K562 (cell line): ENCODE measurements around the gene BTBD17. TPM values are rescaled to one million over a fixed set of nuclear protein-coding genes. Genes with fewer than 3 reads are reported as not detected.

Experiments used
- ATF1 ChIP-seq, 2 experiments: fragments of 450-650 bp in 1 of 2; IDR thresholded peaks; 2 replicates each; pipeline ENCODE4 v1.6.1; 2016; ENCODE audit warnings: missing compliant biosample characterization in 1 of 2, missing genetic modification characterization in 1 of 2
- CBX5 ChIP-seq: IDR thresholded peaks from 2 replicates; pipeline ENCODE4 v1.6.1; 2014; ENCODE audit warnings: low read depth, borderline replicate concordance
- ETV1 ChIP-seq: fragments of 450-650 bp; conservative IDR thresholded peaks from 2 replicates; pipeline ENCODE4 v1.6.1; 2016; ENCODE audit warnings: missing genetic modification characterization, control low read depth, low read depth, missing compliant biosample characterization
- JUNB ChIP-seq: fragments of 450-650 bp; formaldehyde crosslinking; conservative IDR thresholded peaks from 2 replicates; pipeline ENCODE4 v1.4.0; 2020; ENCODE audit warnings: mild to moderate bottlenecking
- JUND ChIP-seq, 2 experiments: IDR thresholded peaks; 2 replicates in 1 of 2; 3 replicates in 1 of 2; pipeline ENCODE4 v1.6.1; 2011; ENCODE audit warnings: borderline replicate concordance in 2 of 2, low read depth in 2 of 2, low read length in 2 of 2, improper control_type of control experiment in 1 of 2, missing biosample characterization in 1 of 2, missing genetic modification characterization in 1 of 2, missing genetic modification reagents in 1 of 2
- MCM7 ChIP-seq, 2 experiments: fragments of 450-650 bp; IDR thresholded peaks; 2 replicates each; pipeline ENCODE4 v1.6.1; 2016 to 2018
- MTA2 ChIP-seq: fragments of 450-650 bp; IDR thresholded peaks from 2 replicates; pipeline ENCODE4 v1.6.1; 2016; ENCODE audit warnings: low read depth
- NFIX ChIP-seq: fragments of 250-450 bp; sonication (Bioruptor Pico); IDR thresholded peaks from 2 replicates; pipeline ENCODE4 v1.4.0; 2020; ENCODE audit warnings: low read depth, mild to moderate bottlenecking, moderate library complexity
- PHF20 ChIP-seq: fragments of 450-650 bp; IDR thresholded peaks from 2 replicates; pipeline ENCODE4 v1.6.1; 2018; ENCODE audit not compliant: partially characterized antibody
- U2AF1 ChIP-seq: fragments of 200-400 bp; formaldehyde crosslinking; optimal IDR thresholded peaks from 2 replicates; pipeline ENCODE3; 2017; ENCODE audit warnings: mild to moderate bottlenecking, low read depth, low read length, moderate library complexity
- polyA plus RNA-seq, 8 experiments: library from polyadenylated mRNA; depleted of rRNA in 4 of 8; stranded (reverse) in 5 of 8; unstranded in 3 of 8; fragments of >200 nt; fragmentation: Nextera tagmentation in 2 of 8; fragmentation: Illumina TruSeq in 1 of 8; extraction: Ambion mirVana in 2 of 8; extraction: Trizol in 1 of 8; gene quantifications; 2 replicates each; pipeline versions ENCODE4 v1.2.1 to v1.2.3, GENCODE V29; 2011 to 2014; ENCODE audit warnings: inconsistent platforms in 1 of 8, missing spikeins in 1 of 8
- total RNA-seq, 7 experiments: library from RNA; depleted of rRNA in 6 of 7; stranded (reverse); fragments of >200 nt in 6 of 7; fragmentation: Illumina TruSeq in 2 of 7; extraction: Trizol in 2 of 7; gene quantifications; 2 replicates each; pipeline versions ENCODE4 v1.2.1 to v1.2.3, GENCODE V29; 2011 to 2021; ENCODE audit warnings: low replicate concordance in 1 of 7
- TF ChIP-seq, protein P1 (sequence below): IDR thresholded peaks from 2 replicates; pipeline ENCODE4 v1.6.1; 2011; ENCODE audit not compliant: insufficient read length; ENCODE audit errors: extremely low read depth
- TF ChIP-seq, protein P2 (sequence below): sonication (generic); formaldehyde crosslinking; IDR thresholded peaks from 2 replicates; pipeline ENCODE4 v1.8.1; 2023; ENCODE audit warnings: missing genetic modification reagents, mild to moderate bottlenecking, borderline replicate concordance
- TF ChIP-seq, protein P3 (sequence below), 2 experiments: IDR thresholded peaks; 2 replicates each; pipeline ENCODE4 v1.6.1; 2011; ENCODE audit warnings: borderline replicate concordance in 1 of 2, control low read depth in 1 of 2, low read depth in 1 of 2, low read length in 1 of 2, mild to moderate bottlenecking in 1 of 2, mixed read lengths in 1 of 2, moderate library complexity in 1 of 2; ENCODE audit not compliant: insufficient read depth in 1 of 2, insufficient read length in 1 of 2, poor library complexity in 1 of 2, severe bottlenecking in 1 of 2; ENCODE audit errors: extremely low read depth in 1 of 2
- TF ChIP-seq, protein P4 (sequence below): sonication (generic); formaldehyde crosslinking; IDR thresholded peaks from 2 replicates; pipeline ENCODE4 v1.8.1; 2022; ENCODE audit warnings: missing genetic modification reagents

Gene BTBD17
- total and polyA plus RNA-seq, 9 of the 15 experiments (the other 6 are each of a cell fraction or from before 2014, with no cell fraction given): not detected

DNA sequence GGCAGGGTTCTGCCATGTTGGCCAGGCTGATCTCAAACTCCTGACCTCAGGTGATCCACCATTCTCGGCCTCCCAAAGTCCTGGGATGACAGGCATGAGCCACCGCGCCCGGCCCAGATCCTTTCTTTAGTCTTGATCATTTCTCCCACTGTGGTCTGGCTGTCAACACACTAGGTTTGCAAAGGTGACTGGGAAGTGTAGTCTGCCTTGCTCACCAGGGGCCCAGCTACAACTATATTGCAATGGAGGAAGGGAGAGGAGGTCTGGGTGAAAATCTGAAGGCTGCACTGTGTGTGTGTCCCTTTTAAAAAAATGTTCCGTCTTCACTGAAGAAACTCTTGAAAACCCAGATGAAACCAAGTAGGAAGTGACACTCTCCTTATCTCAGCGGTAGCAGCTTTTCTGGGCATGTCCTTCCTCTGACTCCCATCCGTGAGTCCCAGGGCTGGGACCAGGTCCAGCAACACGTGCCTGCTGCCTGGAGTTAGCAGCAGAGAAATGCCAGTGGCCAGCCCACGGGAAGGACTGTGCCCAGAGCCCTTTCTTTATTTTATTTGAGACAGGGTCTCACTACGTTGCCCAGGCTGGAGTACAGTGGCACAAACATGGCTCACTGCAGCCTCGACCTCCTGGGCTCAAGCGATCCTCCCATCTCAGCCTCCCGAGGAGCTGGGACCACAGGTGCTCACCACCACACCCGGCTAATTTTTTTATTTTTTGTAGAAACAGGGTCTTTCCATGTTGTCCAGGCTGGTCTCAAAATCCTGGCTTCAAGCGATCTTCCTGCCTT, 53.5 kb downstream of the BTBD17 start (continued):
- no peak for TF ChIP-seq MTA2
- TF ChIP-seq ETV1: peak; percentile 82
- TF ChIP-seq U2AF1: no peak
- no peak for TF ChIP-seq ATF1 (CRISPR knock-in tag; IDR thresholded peaks at IDR 0.05)
- TF ChIP-seq ATF1 (tag; IDR thresholded peaks at IDR 0.05): 0 out of 2 replicates have a peak, but pooled peaks have one; percentile 11
- TF ChIP-seq, protein P1, sequence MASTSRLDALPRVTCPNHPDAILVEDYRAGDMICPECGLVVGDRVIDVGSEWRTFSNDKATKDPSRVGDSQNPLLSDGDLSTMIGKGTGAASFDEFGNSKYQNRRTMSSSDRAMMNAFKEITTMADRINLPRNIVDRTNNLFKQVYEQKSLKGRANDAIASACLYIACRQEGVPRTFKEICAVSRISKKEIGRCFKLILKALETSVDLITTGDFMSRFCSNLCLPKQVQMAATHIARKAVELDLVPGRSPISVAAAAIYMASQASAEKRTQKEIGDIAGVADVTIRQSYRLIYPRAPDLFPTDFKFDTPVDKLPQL: no peak
- TF ChIP-seq MCM7 (IDR thresholded peaks at IDR 0.05): no peak
- TF ChIP-seq CBX5: no peak
- no peak for TF ChIP-seq PHF20
- TF ChIP-seq NFIX: no peak
- TF ChIP-seq JUNB (CRISPR knock-in tag): no peak
- TF ChIP-seq, protein P2, sequence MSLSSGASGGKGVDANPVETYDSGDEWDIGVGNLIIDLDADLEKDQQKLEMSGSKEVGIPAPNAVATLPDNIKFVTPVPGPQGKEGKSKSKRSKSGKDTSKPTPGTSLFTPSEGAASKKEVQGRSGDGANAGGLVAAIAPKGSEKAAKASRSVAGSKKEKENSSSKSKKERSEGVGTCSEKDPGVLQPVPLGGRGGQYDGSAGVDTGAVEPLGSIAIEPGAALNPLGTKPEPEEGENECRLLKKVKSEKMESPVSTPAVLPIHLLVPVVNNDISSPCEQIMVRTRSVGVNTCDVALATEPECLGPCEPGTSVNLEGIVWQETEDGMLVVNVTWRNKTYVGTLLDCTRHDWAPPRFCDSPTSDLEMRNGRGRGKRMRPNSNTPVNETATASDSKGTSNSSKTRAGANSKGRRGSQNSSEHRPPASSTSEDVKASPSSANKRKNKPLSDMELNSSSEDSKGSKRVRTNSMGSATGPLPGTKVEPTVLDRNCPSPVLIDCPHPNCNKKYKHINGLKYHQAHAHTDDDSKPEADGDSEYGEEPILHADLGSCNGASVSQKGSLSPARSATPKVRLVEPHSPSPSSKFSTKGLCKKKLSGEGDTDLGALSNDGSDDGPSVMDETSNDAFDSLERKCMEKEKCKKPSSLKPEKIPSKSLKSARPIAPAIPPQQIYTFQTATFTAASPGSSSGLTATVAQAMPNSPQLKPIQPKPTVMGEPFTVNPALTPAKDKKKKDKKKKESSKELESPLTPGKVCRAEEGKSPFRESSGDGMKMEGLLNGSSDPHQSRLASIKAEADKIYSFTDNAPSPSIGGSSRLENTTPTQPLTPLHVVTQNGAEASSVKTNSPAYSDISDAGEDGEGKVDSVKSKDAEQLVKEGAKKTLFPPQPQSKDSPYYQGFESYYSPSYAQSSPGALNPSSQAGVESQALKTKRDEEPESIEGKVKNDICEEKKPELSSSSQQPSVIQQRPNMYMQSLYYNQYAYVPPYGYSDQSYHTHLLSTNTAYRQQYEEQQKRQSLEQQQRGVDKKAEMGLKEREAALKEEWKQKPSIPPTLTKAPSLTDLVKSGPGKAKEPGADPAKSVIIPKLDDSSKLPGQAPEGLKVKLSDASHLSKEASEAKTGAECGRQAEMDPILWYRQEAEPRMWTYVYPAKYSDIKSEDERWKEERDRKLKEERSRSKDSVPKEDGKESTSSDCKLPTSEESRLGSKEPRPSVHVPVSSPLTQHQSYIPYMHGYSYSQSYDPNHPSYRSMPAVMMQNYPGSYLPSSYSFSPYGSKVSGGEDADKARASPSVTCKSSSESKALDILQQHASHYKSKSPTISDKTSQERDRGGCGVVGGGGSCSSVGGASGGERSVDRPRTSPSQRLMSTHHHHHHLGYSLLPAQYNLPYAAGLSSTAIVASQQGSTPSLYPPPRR (CRISPR knock-in tag): no peak
- TF ChIP-seq, protein P3, sequence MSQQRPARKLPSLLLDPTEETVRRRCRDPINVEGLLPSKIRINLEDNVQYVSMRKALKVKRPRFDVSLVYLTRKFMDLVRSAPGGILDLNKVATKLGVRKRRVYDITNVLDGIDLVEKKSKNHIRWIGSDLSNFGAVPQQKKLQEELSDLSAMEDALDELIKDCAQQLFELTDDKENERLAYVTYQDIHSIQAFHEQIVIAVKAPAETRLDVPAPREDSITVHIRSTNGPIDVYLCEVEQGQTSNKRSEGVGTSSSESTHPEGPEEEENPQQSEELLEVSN (IDR thresholded peaks at IDR 0.05; ENCODE audit: borderline replicate concordance in 1 of 2, extremely low read depth in 1 of 2, insufficient read depth in 1 of 2, insufficient read length in 1 of 2, low read depth in 1 of 2, low read length in 1 of 2, poor library complexity in 1 of 2, severe bottlenecking in 1 of 2): peak in 1 of 2 experiments; percentile 44
- TF ChIP-seq, protein P4, sequence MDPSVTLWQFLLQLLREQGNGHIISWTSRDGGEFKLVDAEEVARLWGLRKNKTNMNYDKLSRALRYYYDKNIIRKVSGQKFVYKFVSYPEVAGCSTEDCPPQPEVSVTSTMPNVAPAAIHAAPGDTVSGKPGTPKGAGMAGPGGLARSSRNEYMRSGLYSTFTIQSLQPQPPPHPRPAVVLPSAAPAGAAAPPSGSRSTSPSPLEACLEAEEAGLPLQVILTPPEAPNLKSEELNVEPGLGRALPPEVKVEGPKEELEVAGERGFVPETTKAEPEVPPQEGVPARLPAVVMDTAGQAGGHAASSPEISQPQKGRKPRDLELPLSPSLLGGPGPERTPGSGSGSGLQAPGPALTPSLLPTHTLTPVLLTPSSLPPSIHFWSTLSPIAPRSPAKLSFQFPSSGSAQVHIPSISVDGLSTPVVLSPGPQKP (CRISPR knock-in tag): no peak
- TF ChIP-seq JUND (IDR thresholded peaks at IDR 0.05; ENCODE audit: borderline replicate concordance, low read depth, low read length): no peak
- no peak for TF ChIP-seq JUND (tag; IDR thresholded peaks at IDR 0.05; ENCODE audit: borderline replicate concordance, low read depth, low read length)
